ENCODE results near the gene IL1F10. TPM values are rescaled to one million over a fixed set of nuclear protein-coding genes. Genes with fewer than 3 reads are reported as not detected.

Gene IL1F10
- total RNA-seq, 1 experiment from 2014 or later = not detected

DNA sequence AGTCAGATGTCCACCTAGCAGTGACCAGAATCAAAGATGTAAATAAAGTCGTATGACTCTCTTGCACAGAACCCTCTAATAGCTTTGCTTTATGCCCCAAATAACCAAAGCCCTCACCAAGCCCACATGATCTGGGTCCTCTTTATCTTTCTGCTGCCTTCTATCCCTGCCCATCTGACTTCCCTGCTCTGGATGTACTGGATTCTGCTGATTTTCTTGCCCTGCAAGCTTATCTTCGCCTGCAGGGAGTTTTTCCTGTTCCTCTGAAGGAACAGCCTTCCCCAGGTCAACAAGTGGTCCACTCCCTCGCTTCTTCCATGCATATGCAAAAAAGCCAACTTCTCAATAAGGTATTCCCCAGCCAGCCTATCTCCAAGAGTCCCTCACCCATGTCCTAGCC is 33.8 kb upstream of the IL1F10 start:
- Mint-ChIP-seq H3K4me3 (no peak overlapping the region), H3K4me1 (no peaks in the 10 kb centered on the region), H3K27ac (no peak overlapping the region), H3K9me3 (peaks cover 0 to 41% of the 10 kb centered on the region in 2 experiments; a peak in 2 of 5 replicates), H3K36me3 (ENCODE audit: insufficient read depth in 1 of 3, low read depth in 3 of 3) (no peaks in the 10 kb centered on the region), H3K27me3 (ENCODE audit: low read depth) (peaks cover 41% of the 10 kb centered on the region)
- no CpG with 5 or more reads among the region's 3 CpGs for WGBS (ENCODE audit: extremely low coverage, insufficient read length, low lambda C conversion rate)
- Histone ChIP-seq H3K14ac (ENCODE audit: insufficient read depth, low read length) (no peak overlapping the region), H3K9ac (ENCODE audit: extremely low read depth, insufficient read length, low read length) (no peak overlapping the region), H3K23ac (ENCODE audit: insufficient read length, low read depth, low read length) (no peak overlapping the region), H3K18ac (ENCODE audit: insufficient read length, low read depth, low read length) (no peak overlapping the region), H4K8ac (replicated peaks; ENCODE audit: insufficient read length, low read depth, low read length) (no peak overlapping the region), H2BK5ac (ENCODE audit: insufficient read length, low read length) (no peak overlapping the region), H3K79me2 (ENCODE audit: insufficient read depth, low read length) (no peaks in the 10 kb centered on the region), H3K9me3 (ENCODE audit: control insufficient read depth, low read depth, low read length) (no peaks in the 10 kb centered on the region), H4K91ac (ENCODE audit: insufficient read length, low read depth, low read length) (no peak overlapping the region), H3K4ac (ENCODE audit: low read depth, low read length) (no peak overlapping the region), H3K27ac (ENCODE audit: insufficient read length, low read depth, low read length) (no peak overlapping the region), H2BK15ac (ENCODE audit: low read depth, low read length) (no peak overlapping the region), H3K4me2 (ENCODE audit: insufficient read depth, insufficient read length, low read length) (no peak overlapping the region), H3K79me1 (ENCODE audit: insufficient read depth, low read depth, low read length, poor library complexity, severe bottlenecking) (no peaks in the 10 kb centered on the region), H2BK20ac (ENCODE audit: low read depth, low read length, poor library complexity, severe bottlenecking) (no peak overlapping the region), H2AK5ac (ENCODE audit: insufficient read length, low read length) (no peak overlapping the region), H4K20me1 (ENCODE audit: control insufficient read depth, insufficient read depth, insufficient read length) (no peaks in the 10 kb centered on the region), H2AFZ (ENCODE audit: low read length) (no peak overlapping the region), H4K5ac (ENCODE audit: insufficient read length, low read depth, low read length) (no peak overlapping the region), H3K27me3 (ENCODE audit: insufficient read depth, low read length) (no peaks in the 10 kb centered on the region), H3K4me1 (ENCODE audit: insufficient read depth, low read length) (no peaks in the 10 kb centered on the region), H3T11ph (ENCODE audit: low read length) (no peak overlapping the region), H2BK12ac (ENCODE audit: insufficient read length, low read depth, low read length) (no peak overlapping the region), H2BK120ac (ENCODE audit: low read depth, low read length, poor library complexity, severe bottlenecking) (no peak overlapping the region), H3K23me2 (ENCODE audit: insufficient read length, low read depth, low read length, poor library complexity, severe bottlenecking) (no peaks in the 10 kb centered on the region), H3K56ac (ENCODE audit: insufficient read length, low read depth, low read length) (no peak overlapping the region)
- DNase-seq = no peak
- TF ChIP-seq, protein P1, sequence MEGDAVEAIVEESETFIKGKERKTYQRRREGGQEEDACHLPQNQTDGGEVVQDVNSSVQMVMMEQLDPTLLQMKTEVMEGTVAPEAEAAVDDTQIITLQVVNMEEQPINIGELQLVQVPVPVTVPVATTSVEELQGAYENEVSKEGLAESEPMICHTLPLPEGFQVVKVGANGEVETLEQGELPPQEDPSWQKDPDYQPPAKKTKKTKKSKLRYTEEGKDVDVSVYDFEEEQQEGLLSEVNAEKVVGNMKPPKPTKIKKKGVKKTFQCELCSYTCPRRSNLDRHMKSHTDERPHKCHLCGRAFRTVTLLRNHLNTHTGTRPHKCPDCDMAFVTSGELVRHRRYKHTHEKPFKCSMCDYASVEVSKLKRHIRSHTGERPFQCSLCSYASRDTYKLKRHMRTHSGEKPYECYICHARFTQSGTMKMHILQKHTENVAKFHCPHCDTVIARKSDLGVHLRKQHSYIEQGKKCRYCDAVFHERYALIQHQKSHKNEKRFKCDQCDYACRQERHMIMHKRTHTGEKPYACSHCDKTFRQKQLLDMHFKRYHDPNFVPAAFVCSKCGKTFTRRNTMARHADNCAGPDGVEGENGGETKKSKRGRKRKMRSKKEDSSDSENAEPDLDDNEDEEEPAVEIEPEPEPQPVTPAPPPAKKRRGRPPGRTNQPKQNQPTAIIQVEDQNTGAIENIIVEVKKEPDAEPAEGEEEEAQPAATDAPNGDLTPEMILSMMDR (conservative IDR thresholded peaks at IDR 0.05) = no peak
